Measurements from ENCODE around the gene JDP2. TPM values are rescaled to one million over a fixed set of nuclear protein-coding genes. Genes with fewer than 3 reads are reported as not detected.

The JDP2 gene
- total RNA-seq, 1 donor from 2014 or later: 43.5 TPM

- no peak overlapping the region for H3K4me3 ChIP-seq (ENCODE audit: low read depth, low read length)
Measured at GRCh38 chr14:75458305-75458704, 30.5 kb downstream of the JDP2 start.

DNA sequence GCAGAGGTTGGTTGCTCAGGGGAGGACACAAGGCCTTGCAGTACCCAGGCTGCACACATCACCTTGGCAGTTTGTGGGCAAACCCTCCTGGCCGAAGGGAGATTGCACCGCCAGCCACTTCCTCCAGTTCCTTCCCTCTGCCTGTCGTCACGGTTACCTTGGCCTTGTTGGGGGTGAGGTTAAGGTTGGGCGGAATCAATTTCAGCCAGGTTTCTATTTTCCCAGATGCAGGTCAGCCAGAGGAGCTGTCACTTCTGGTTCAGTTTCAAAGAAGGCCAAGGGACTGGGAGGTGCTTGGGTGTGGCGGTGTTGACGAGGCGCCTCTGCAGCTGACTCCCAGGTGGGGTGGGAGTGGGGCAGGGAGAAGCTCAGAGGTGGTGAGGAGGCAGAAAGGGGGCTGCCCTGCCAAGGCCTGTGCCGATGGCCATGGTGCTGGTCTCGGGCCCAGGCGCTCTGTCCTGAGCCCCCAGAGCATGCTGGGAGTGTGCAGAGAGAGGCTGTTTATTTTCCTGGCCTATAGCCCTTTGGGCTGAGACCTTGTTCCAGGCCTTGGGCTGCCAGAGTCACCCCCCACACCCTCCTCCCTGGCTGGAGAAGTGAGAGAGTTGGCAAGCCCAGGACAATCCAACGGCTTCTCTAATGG is 31.4 kb downstream of the JDP2 start:
- no peaks in the 10 kb centered on the region for H3K27me3 ChIP-seq (ENCODE audit: control insufficient read depth, insufficient read depth, low read length)
- DNase-seq (ENCODE audit: low read depth): no peak
- no peaks in the 10 kb centered on the region for H3K36me3 ChIP-seq (ENCODE audit: control insufficient read depth, insufficient read depth, low read length)
- TF ChIP-seq CTCF (IDR thresholded peaks at IDR 0.05; ENCODE audit: insufficient read depth, low read length, poor library complexity, severe bottlenecking): no peak
- H3K4me3 ChIP-seq (ENCODE audit: low read depth, low read length): no peak overlapping the region

More at GRCh38 chr14:75458305-75458704, 30.5 kb downstream of the JDP2 start:
- TF ChIP-seq CTCF (IDR thresholded peaks at IDR 0.05; ENCODE audit: insufficient read depth, low read length, poor library complexity, severe bottlenecking): no peak
- H3K36me3 ChIP-seq (ENCODE audit: control insufficient read depth, insufficient read depth, low read length): no peaks in the 10 kb centered on the region
- no peaks in the 10 kb centered on the region for H3K27me3 ChIP-seq (ENCODE audit: control insufficient read depth, insufficient read depth, low read length)
- DNase-seq (ENCODE audit: low read depth): no peak

DNA sequence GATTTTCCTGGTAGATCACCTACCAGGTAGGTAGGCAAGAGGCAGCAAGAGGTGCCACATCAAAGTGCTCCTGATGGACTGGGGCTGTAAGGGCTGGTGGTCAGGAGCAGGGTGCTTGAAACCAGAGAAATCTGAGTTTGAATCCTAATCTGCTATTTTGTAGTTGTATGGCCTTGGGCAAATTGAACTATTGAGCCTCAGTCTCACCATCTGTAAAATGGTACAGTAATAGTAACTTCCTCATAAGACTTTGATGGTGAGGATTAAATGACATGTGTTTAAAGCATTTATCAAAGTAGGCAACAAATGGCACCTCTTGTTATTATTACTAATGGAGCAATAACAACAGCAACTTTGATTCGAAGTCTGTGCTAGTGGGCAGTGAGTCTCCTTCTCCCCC is 32.0 kb downstream of the JDP2 start:
- Histone ChIP-seq H3K4me3 (ENCODE audit: low read depth, low read length) (no peak overlapping the region), H3K36me3 (ENCODE audit: control insufficient read depth, insufficient read depth, low read length) (no peaks in the 10 kb centered on the region), H3K27me3 (ENCODE audit: control insufficient read depth, insufficient read depth, low read length) (no peaks in the 10 kb centered on the region)
- DNase-seq (ENCODE audit: low read depth): no peak
- TF ChIP-seq CTCF (IDR thresholded peaks at IDR 0.05; ENCODE audit: insufficient read depth, low read length, poor library complexity, severe bottlenecking): no peak

DNA sequence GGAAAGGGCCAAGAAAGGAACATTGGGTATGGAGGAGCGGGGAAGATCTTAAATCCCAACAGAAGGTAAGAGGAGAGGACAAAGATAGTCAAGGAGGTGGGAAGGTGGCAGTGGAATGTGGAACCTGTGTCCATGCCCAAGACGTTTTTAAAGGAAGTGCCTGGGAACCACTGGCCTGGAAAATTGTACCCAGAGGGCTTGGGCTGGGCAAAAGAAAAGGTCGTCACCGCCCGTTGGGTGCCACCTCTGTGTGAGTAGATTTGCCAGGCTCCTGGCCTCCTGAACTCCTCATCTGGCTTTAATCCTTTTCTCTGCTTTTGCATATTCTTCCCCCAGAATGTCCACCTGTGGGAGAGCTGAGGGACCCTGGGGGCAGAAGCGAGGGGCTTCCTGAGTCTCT is 32.6 kb downstream of the JDP2 start:
- TF ChIP-seq CTCF (IDR thresholded peaks at IDR 0.05; ENCODE audit: insufficient read depth, low read length, poor library complexity, severe bottlenecking): no peak
- Histone ChIP-seq H3K4me3 (ENCODE audit: low read depth, low read length) (no peak overlapping the region), H3K36me3 (ENCODE audit: control insufficient read depth, insufficient read depth, low read length) (no peaks in the 10 kb centered on the region), H3K27me3 (ENCODE audit: control insufficient read depth, insufficient read depth, low read length) (no peaks in the 10 kb centered on the region)
- DNase-seq (ENCODE audit: low read depth): no peak

DNA sequence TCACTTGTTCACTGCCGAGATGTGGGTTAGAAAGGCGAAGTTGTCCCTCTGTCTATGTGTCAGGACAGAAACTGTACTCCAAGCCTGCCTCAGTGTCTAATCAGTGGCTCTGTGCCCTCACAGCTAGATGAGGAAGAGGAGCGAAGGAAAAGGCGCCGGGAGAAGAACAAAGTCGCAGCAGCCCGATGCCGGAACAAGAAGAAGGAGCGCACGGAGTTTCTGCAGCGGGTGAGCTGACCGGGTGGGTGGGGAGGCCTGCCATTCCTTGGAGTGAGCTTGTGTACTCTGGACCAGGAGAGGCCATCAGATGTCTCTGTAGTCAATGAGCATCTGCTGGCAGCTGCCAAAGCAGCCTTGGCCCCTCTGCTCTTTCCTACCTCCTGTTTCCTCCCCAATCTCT is 33.5 kb downstream of the JDP2 start:
- Histone ChIP-seq H3K4me3 (ENCODE audit: low read depth, low read length) (no peak overlapping the region), H3K36me3 (ENCODE audit: control insufficient read depth, insufficient read depth, low read length) (no peaks in the 10 kb centered on the region), H3K27me3 (ENCODE audit: control insufficient read depth, insufficient read depth, low read length) (no peaks in the 10 kb centered on the region)
- no peak for TF ChIP-seq CTCF (IDR thresholded peaks at IDR 0.05; ENCODE audit: insufficient read depth, low read length, poor library complexity, severe bottlenecking)
- DNase-seq (ENCODE audit: low read depth): no peak

- DNase-seq (ENCODE audit: low read depth): no peak
- no peak for TF ChIP-seq CTCF (IDR thresholded peaks at IDR 0.05; ENCODE audit: insufficient read depth, low read length, poor library complexity, severe bottlenecking)
- no peaks in the 10 kb centered on the region for H3K36me3 ChIP-seq (ENCODE audit: control insufficient read depth, insufficient read depth, low read length)
- no peak overlapping the region for H3K4me3 ChIP-seq (ENCODE audit: low read depth, low read length)
- H3K27me3 ChIP-seq (ENCODE audit: control insufficient read depth, insufficient read depth, low read length): no peaks in the 10 kb centered on the region
Measured at GRCh38 chr14:75461755-75462349, 34.0 kb downstream of the JDP2 start.
